ENCODE measurements around the gene CHMP4A. TPM values are rescaled to one million over a fixed set of nuclear protein-coding genes. Genes with fewer than 3 reads are reported as not detected.

CHMP4A gene
- total and polyA plus RNA-seq, 2 of the 13 experiments (the other 11 are each of a cell fraction or from before 2014, with no cell fraction given), result 83.6 to 113 TPM

DNA sequence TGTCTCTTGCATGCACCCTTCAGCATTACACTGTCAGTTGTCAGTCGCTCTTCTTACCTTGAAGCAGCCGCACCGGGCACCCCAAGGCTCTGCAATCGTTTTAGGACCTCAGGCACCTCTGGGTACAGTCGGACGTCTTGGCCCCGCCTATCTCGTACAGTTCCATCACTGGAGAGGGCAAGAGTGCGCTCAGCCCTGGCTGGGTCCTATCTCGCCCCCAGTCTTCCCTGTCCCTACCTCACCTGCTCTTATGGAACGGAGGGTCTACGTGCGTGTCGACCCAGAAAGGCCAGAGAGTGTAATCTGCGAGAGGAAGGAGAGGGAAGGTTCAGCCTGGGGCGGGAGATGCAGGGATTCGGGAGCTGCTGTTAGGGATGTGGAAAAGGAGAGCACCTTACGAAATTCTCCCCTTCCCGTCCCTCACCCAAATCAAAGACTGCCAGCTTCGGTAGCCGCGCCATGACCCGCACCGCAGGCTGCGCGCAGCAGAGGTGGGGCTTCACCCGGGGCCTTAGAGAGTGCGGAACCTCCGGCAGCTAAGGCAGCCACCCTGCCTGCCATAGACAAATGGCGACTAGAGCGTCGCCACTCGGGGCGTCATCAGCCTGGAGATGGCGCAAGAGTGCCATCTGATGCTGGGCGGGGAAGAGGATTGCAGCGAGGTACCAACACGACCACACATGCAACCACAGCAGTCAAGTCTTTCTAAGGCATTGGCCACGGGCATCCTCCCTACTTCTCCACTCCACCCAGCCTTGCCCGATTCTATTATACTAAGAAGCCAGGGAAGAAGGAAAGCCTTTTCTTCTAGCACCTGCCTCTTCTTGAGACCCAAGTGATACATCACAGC, 2.4 kb upstream of the CHMP4A start, which contains the start of gene MDP1 (continued):
- peak; percentile 92 for TF ChIP-seq HHEX (CRISPR knock-in tag; IDR thresholded peaks at IDR 0.05)
- peak; percentile 55 for TF ChIP-seq HNRNPK (IDR thresholded peaks at IDR 0.05; ENCODE audit: low read depth, low read length, poor library complexity, severe bottlenecking)
- no peak for TF ChIP-seq ZFP82 (CRISPR knock-in tag; IDR thresholded peaks at IDR 0.05; ENCODE audit: borderline replicate concordance)
- TF ChIP-seq ZNF746 (CRISPR knock-in tag; IDR thresholded peaks at IDR 0.05), result peak; percentile 76
- TF ChIP-seq MIXL1 (CRISPR knock-in tag; IDR thresholded peaks at IDR 0.05), result peak; percentile 96
- TF ChIP-seq, protein P1, sequence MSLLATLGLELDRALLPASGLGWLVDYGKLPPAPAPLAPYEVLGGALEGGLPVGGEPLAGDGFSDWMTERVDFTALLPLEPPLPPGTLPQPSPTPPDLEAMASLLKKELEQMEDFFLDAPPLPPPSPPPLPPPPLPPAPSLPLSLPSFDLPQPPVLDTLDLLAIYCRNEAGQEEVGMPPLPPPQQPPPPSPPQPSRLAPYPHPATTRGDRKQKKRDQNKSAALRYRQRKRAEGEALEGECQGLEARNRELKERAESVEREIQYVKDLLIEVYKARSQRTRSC (CRISPR knock-in tag; IDR thresholded peaks at IDR 0.05; ENCODE audit: low read depth), result peak; percentile 96; the same call in 1 of the 2 replicates
- peak; percentile 99 for TF ChIP-seq HOXA3 (CRISPR knock-in tag; IDR thresholded peaks at IDR 0.05)
- no peak for TF ChIP-seq ZNF674 (CRISPR knock-in tag; IDR thresholded peaks at IDR 0.05; ENCODE audit: low read depth)
- TF ChIP-seq CENPT (CRISPR knock-in tag; IDR thresholded peaks at IDR 0.05; ENCODE audit: low read depth), result peak; percentile 95
- TF ChIP-seq, protein P2, sequence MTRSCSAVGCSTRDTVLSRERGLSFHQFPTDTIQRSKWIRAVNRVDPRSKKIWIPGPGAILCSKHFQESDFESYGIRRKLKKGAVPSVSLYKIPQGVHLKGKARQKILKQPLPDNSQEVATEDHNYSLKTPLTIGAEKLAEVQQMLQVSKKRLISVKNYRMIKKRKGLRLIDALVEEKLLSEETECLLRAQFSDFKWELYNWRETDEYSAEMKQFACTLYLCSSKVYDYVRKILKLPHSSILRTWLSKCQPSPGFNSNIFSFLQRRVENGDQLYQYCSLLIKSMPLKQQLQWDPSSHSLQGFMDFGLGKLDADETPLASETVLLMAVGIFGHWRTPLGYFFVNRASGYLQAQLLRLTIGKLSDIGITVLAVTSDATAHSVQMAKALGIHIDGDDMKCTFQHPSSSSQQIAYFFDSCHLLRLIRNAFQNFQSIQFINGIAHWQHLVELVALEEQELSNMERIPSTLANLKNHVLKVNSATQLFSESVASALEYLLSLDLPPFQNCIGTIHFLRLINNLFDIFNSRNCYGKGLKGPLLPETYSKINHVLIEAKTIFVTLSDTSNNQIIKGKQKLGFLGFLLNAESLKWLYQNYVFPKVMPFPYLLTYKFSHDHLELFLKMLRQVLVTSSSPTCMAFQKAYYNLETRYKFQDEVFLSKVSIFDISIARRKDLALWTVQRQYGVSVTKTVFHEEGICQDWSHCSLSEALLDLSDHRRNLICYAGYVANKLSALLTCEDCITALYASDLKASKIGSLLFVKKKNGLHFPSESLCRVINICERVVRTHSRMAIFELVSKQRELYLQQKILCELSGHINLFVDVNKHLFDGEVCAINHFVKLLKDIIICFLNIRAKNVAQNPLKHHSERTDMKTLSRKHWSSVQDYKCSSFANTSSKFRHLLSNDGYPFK (CRISPR knock-in tag; IDR thresholded peaks at IDR 0.05; ENCODE audit: borderline replicate concordance), result peak; percentile 99
- TF ChIP-seq TAF1 (CRISPR knock-in tag; IDR thresholded peaks at IDR 0.05), result peak; percentile 99
- TF ChIP-seq, protein P3, sequence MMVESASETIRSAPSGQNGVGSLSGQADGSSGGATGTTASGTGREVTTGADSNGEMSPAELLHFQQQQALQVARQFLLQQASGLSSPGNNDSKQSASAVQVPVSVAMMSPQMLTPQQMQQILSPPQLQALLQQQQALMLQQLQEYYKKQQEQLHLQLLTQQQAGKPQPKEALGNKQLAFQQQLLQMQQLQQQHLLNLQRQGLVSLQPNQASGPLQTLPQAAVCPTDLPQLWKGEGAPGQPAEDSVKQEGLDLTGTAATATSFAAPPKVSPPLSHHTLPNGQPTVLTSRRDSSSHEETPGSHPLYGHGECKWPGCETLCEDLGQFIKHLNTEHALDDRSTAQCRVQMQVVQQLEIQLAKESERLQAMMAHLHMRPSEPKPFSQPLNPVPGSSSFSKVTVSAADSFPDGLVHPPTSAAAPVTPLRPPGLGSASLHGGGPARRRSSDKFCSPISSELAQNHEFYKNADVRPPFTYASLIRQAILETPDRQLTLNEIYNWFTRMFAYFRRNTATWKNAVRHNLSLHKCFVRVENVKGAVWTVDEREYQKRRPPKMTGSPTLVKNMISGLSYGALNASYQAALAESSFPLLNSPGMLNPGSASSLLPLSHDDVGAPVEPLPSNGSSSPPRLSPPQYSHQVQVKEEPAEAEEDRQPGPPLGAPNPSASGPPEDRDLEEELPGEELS (CRISPR knock-in tag; IDR thresholded peaks at IDR 0.05), result peak; percentile 90
- peak; percentile 96; the same call in 1 of the 2 replicates for TF ChIP-seq ZSCAN29 (CRISPR knock-in tag; conservative IDR thresholded peaks at IDR 0.05)
- peak; percentile 100 for TF ChIP-seq ZNF891 (CRISPR knock-in tag; IDR thresholded peaks at IDR 0.05)
- peak; percentile 100 for TF ChIP-seq MEIS1 (CRISPR knock-in tag; IDR thresholded peaks at IDR 0.05; ENCODE audit: borderline replicate concordance)
- TF ChIP-seq, protein P4, sequence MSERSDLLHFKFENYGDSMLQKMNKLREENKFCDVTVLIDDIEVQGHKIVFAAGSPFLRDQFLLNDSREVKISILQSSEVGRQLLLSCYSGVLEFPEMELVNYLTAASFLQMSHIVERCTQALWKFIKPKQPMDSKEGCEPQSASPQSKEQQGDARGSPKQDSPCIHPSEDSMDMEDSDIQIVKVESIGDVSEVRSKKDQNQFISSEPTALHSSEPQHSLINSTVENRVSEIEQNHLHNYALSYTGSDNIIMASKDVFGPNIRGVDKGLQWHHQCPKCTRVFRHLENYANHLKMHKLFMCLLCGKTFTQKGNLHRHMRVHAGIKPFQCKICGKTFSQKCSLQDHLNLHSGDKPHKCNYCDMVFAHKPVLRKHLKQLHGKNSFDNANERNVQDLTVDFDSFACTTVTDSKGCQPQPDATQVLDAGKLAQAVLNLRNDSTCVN (CRISPR knock-in tag; IDR thresholded peaks at IDR 0.05; ENCODE audit: borderline replicate concordance), result peak; percentile 93
- TF ChIP-seq SMARCC2 (IDR thresholded peaks at IDR 0.05), result no peak
- TF ChIP-seq, protein P5, sequence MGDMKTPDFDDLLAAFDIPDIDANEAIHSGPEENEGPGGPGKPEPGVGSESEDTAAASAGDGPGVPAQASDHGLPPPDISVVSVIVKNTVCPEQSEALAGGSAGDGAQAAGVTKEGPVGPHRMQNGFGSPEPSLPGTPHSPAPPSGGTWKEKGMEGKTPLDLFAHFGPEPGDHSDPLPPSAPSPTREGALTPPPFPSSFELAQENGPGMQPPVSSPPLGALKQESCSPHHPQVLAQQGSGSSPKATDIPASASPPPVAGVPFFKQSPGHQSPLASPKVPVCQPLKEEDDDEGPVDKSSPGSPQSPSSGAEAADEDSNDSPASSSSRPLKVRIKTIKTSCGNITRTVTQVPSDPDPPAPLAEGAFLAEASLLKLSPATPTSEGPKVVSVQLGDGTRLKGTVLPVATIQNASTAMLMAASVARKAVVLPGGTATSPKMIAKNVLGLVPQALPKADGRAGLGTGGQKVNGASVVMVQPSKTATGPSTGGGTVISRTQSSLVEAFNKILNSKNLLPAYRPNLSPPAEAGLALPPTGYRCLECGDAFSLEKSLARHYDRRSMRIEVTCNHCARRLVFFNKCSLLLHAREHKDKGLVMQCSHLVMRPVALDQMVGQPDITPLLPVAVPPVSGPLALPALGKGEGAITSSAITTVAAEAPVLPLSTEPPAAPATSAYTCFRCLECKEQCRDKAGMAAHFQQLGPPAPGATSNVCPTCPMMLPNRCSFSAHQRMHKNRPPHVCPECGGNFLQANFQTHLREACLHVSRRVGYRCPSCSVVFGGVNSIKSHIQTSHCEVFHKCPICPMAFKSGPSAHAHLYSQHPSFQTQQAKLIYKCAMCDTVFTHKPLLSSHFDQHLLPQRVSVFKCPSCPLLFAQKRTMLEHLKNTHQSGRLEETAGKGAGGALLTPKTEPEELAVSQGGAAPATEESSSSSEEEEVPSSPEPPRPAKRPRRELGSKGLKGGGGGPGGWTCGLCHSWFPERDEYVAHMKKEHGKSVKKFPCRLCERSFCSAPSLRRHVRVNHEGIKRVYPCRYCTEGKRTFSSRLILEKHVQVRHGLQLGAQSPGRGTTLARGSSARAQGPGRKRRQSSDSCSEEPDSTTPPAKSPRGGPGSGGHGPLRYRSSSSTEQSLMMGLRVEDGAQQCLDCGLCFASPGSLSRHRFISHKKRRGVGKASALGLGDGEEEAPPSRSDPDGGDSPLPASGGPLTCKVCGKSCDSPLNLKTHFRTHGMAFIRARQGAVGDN (CRISPR knock-in tag; IDR thresholded peaks at IDR 0.05), result peak; percentile 98

Measured in HepG2 (cell line).